H9 (cell line): ENCODE measurements around the gene SLC16A13. TPM values are rescaled to one million over a fixed set of nuclear protein-coding genes. Genes with fewer than 3 reads are reported as not detected.
A peak's percentile ranks its signal among the peaks of the same experiment; 100 is the strongest.

ENCODE experiments used
- DNase-seq: peaks from one replicate; pipeline ENCODE4 v3.0.0-alpha.2; 2017
- H2AFZ ChIP-seq: one replicate; pipeline ENCODE4 v1.6.1; 2013; ENCODE audit warnings: mild to moderate bottlenecking, low read length, control low read depth, moderate library complexity
- H2AK5ac ChIP-seq: 2 replicates; pipeline ENCODE4 v1.6.1; 2013; ENCODE audit warnings: low read length, control low read depth, mixed read lengths; ENCODE audit not compliant: insufficient read length
- H2BK120ac ChIP-seq: one replicate; pipeline ENCODE4 v1.6.1; 2013; ENCODE audit warnings: low read depth, mild to moderate bottlenecking, low read length, control low read depth, inconsistent platforms; ENCODE audit not compliant: poor library complexity, severe bottlenecking
- H2BK12ac ChIP-seq: 2 replicates; pipeline ENCODE4 v1.6.1; 2013; ENCODE audit warnings: low read length, control low read depth, mixed read lengths, low read depth; ENCODE audit not compliant: insufficient read length
- H2BK15ac ChIP-seq: 2 replicates; pipeline ENCODE4 v1.6.1; 2013; ENCODE audit warnings: low read depth, low read length, control low read depth
- H2BK20ac ChIP-seq: one replicate; pipeline ENCODE4 v1.6.1; 2013; ENCODE audit warnings: low read depth, mild to moderate bottlenecking, low read length, control low read depth, inconsistent platforms; ENCODE audit not compliant: poor library complexity, severe bottlenecking
- H2BK5ac ChIP-seq: 2 replicates; pipeline ENCODE4 v1.6.1; 2013; ENCODE audit warnings: low read length, control low read depth, mixed read lengths; ENCODE audit not compliant: insufficient read length
- H3K14ac ChIP-seq: 2 replicates; pipeline ENCODE4 v1.6.1; 2013; ENCODE audit warnings: low read length, control low read depth; ENCODE audit not compliant: insufficient read depth
- H3K18ac ChIP-seq: 2 replicates; pipeline ENCODE4 v1.6.1; 2013; ENCODE audit warnings: low read depth, mild to moderate bottlenecking, mixed read lengths, low read length, control low read depth; ENCODE audit not compliant: insufficient read length
- H3K23ac ChIP-seq: 2 replicates; pipeline ENCODE4 v1.6.1; 2013; ENCODE audit warnings: low read length, control low read depth, mixed read lengths, low read depth; ENCODE audit not compliant: insufficient read length
- H3K23me2 ChIP-seq: 2 replicates; pipeline ENCODE4 v1.6.1; 2013; ENCODE audit warnings: low read depth, mild to moderate bottlenecking, mixed read lengths, low read length, control low read depth; ENCODE audit not compliant: insufficient read length, poor library complexity, severe bottlenecking
- H3K27ac ChIP-seq: 2 replicates; pipeline ENCODE4 v1.5.1; 2013; ENCODE audit warnings: low read length, control low read depth, mixed read lengths, low read depth; ENCODE audit not compliant: insufficient read length
- H3K27me3 ChIP-seq: 2 replicates; pipeline ENCODE4 v1.6.1; 2013; ENCODE audit warnings: low read length, control low read depth, inconsistent platforms; ENCODE audit not compliant: insufficient read depth
- H3K4ac ChIP-seq: 2 replicates; pipeline ENCODE4 v1.6.1; 2013; ENCODE audit warnings: low read depth, mild to moderate bottlenecking, control low read depth, inconsistent platforms, low read length, moderate library complexity
- H3K4me1 ChIP-seq: 2 replicates; pipeline ENCODE4 v1.6.1; 2013; ENCODE audit warnings: low read length, control low read depth, inconsistent platforms; ENCODE audit not compliant: insufficient read depth
- H3K4me2 ChIP-seq: 2 replicates; pipeline ENCODE4 v1.6.1; 2013; ENCODE audit warnings: low read length, control low read depth, mixed read lengths; ENCODE audit not compliant: insufficient read length, insufficient read depth
- H3K56ac ChIP-seq: 2 replicates; pipeline ENCODE4 v1.6.1; 2013; ENCODE audit warnings: low read depth, mild to moderate bottlenecking, mixed read lengths, low read length, control low read depth; ENCODE audit not compliant: insufficient read length
- H3K79me1 ChIP-seq: 2 replicates; pipeline ENCODE4 v1.6.1; 2013; ENCODE audit warnings: low read depth, mild to moderate bottlenecking, moderate library complexity, low read length, control low read depth, inconsistent platforms; ENCODE audit not compliant: insufficient read depth, poor library complexity, severe bottlenecking
- H3K79me2 ChIP-seq: 2 replicates; pipeline ENCODE4 v1.6.1; 2013; ENCODE audit warnings: low read length, control low read depth, inconsistent platforms; ENCODE audit not compliant: insufficient read depth
- H3K9ac ChIP-seq: 2 replicates; pipeline ENCODE4 v1.6.1; 2013; ENCODE audit warnings: low read length, control low read depth, mixed read lengths; ENCODE audit not compliant: insufficient read length; ENCODE audit errors: extremely low read depth
- H3K9me3 ChIP-seq: one replicate; pipeline ENCODE4 v1.6.1; 2013; ENCODE audit warnings: low read depth, low read length, inconsistent platforms; ENCODE audit not compliant: control insufficient read depth
- H3T11ph ChIP-seq: one replicate; pipeline ENCODE4 v1.6.1; 2013; ENCODE audit warnings: mild to moderate bottlenecking, low read length, control low read depth, inconsistent platforms
- H4K20me1 ChIP-seq: one replicate; pipeline ENCODE4 v1.6.1; 2013; ENCODE audit not compliant: control insufficient read depth, insufficient read length, insufficient read depth
- H4K5ac ChIP-seq: 2 replicates; pipeline ENCODE4 v1.6.1; 2013; ENCODE audit warnings: low read depth, mild to moderate bottlenecking, mixed read lengths, low read length, control low read depth; ENCODE audit not compliant: insufficient read length
- H4K8ac ChIP-seq: replicated peaks from 2 replicates; pipeline ENCODE4 v1.6.1; 2013; ENCODE audit warnings: low read length, control low read depth, mixed read lengths, low read depth; ENCODE audit not compliant: insufficient read length
- H4K91ac ChIP-seq: 2 replicates; pipeline ENCODE4 v1.6.1; 2013; ENCODE audit warnings: low read depth, mild to moderate bottlenecking, moderate library complexity, mixed read lengths, low read length, control low read depth; ENCODE audit not compliant: insufficient read length
- H3K27ac Mint-ChIP-seq, 3 experiments: 2 replicates in 2 of 3; 3 replicates in 1 of 3; pipeline ENCODE4 v1.8.0; 2020 to 2021; ENCODE audit warnings: mixed read lengths in 3 of 3, mild to moderate bottlenecking in 1 of 3, moderate library complexity in 1 of 3
- H3K27me3 Mint-ChIP-seq: 2 replicates; pipeline ENCODE4 v1.8.0; 2021; ENCODE audit warnings: low read depth, mild to moderate bottlenecking, moderate library complexity, mixed read lengths
- H3K36me3 Mint-ChIP-seq, 3 experiments: 2 replicates in 2 of 3; 3 replicates in 1 of 3; pipeline ENCODE4 v1.8.0; 2020 to 2021; ENCODE audit warnings: low read depth in 3 of 3, mixed read lengths in 3 of 3; ENCODE audit not compliant: insufficient read depth in 1 of 3
- H3K4me1 Mint-ChIP-seq, 2 experiments: 2 replicates each; pipeline ENCODE4 v1.8.0; 2020; ENCODE audit warnings: mixed read lengths in 2 of 2
- H3K4me3 Mint-ChIP-seq, 2 experiments: 2 replicates in 1 of 2; 3 replicates in 1 of 2; pipeline ENCODE4 v1.8.0; 2020 to 2021; ENCODE audit warnings: mild to moderate bottlenecking in 2 of 2, mixed read lengths in 2 of 2, moderate library complexity in 1 of 2
- H3K9me3 Mint-ChIP-seq, 2 experiments: 2 replicates in 1 of 2; 3 replicates in 1 of 2; pipeline ENCODE4 v1.8.0; 2020; ENCODE audit warnings: mild to moderate bottlenecking in 2 of 2, mixed read lengths in 2 of 2, moderate library complexity in 1 of 2
- CTCF ChIP-seq: fragments of 200-600 bp; sonication (generic); conservative IDR thresholded peaks from 3 replicates; pipeline ENCODE4 v1.8.0; 2021; ENCODE audit warnings: antibody characterized with exemption, mild to moderate bottlenecking
- WGBS: extraction: QIAGEN DNeasy Blood & Tissue Kit; methylation state at CpG from one replicate; pipeline ENCODE4 v1.1.7; 2013; ENCODE audit warnings: missing lambda C conversion rate, low lambda C conversion rate, mixed read lengths; ENCODE audit not compliant: insufficient read length; ENCODE audit errors: extremely low coverage; 5-methylcytosine and 5-hydroxymethylcytosine counted together
- total RNA-seq: library from RNA; stranded (reverse); gene quantifications from 2 replicates; pipeline ENCODE4 v1.2.1, GENCODE V29; 2021

Gene SLC16A13
- total RNA-seq, 1 experiment from 2014 or later: 6.1 TPM

- no peak overlapping the region for H4K5ac ChIP-seq
- H4K8ac ChIP-seq: no peak overlapping the region
- H3T11ph ChIP-seq: no peak overlapping the region
- H3K23me2 ChIP-seq: peaks cover 13% of the 10 kb centered on the region
- H3K9ac ChIP-seq: peak overlapping the region; percentile 77
- H3K27ac ChIP-seq: no peak overlapping the region
- H3K27me3 Mint-ChIP-seq: no peaks in the 10 kb centered on the region; the same call in 1 of the 2 replicates
- H2BK15ac ChIP-seq: no peak overlapping the region
- no peak overlapping the region for H3K4ac ChIP-seq
- peak overlapping the region; percentile 100 for H3K27ac Mint-ChIP-seq
- H3K4me2 ChIP-seq: peak overlapping the region; percentile 70
- H4K20me1 ChIP-seq: no peaks in the 10 kb centered on the region
- no peaks in the 10 kb centered on the region for H3K27me3 ChIP-seq
- peaks cover 11% of the 10 kb centered on the region for H3K79me1 ChIP-seq
- no peak overlapping the region for H3K56ac ChIP-seq
- H3K4me1 ChIP-seq: no peaks in the 10 kb centered on the region
- no peak for DNase-seq
- H3K79me2 ChIP-seq: no peaks in the 10 kb centered on the region; the same call in 1 of the 2 replicates
- H3K36me3 Mint-ChIP-seq: peaks cover 7 to 17% (median 8%) of the 10 kb centered on the region in 3 experiments; a peak in 6 of 7 replicates
- no peaks in the 10 kb centered on the region for H3K9me3 Mint-ChIP-seq
- H2BK12ac ChIP-seq: no peak overlapping the region
- no peak overlapping the region for H3K23ac ChIP-seq
- H3K18ac ChIP-seq: no peak overlapping the region
- no peak overlapping the region for H2AK5ac ChIP-seq
- no peak overlapping the region for H4K91ac ChIP-seq
- no peak overlapping the region for H2BK120ac ChIP-seq
- H2BK20ac ChIP-seq: no peak overlapping the region
- peak overlapping the region; percentile 93 to 97 for H3K4me3 Mint-ChIP-seq
- H2BK5ac ChIP-seq: no peak overlapping the region
- H2AFZ ChIP-seq: peak overlapping the region; percentile 5
- H3K9me3 ChIP-seq: no peaks in the 10 kb centered on the region
- no CpG with 5 or more reads among the region's 6 CpGs for WGBS
- peaks cover 21 to 35% of the 10 kb centered on the region in 2 experiments for H3K4me1 Mint-ChIP-seq
- TF ChIP-seq CTCF: no peak
- H3K14ac ChIP-seq: no peak overlapping the region
These were observed 23.9 kb upstream of the SLC16A13 start for GRCh38 chr17:7011942-7012254.
